Stimulated activated effector memory CD8-positive, alpha-beta T cell treated with anti-CD3 and anti-CD28 coated beads, Interleukin-12 subunit alpha, Interleukin-12 subunit beta, amount 100 ng/mL, for 72 hours (primary cell): ENCODE results near the gene SNAP47.

Source experiments
- ATAC-seq: fragments of 150-1000 bp; cut with Tn5 transposase; 2 replicates; pipeline ENCODE4 v1.10.0; 2021
- DNase-seq, 2 donors: peaks; one replicate each; pipeline ENCODE4 v3.0.0; 2021 to 2022; ENCODE audit warnings: low spot score in 2 of 2
- H3K27ac Mint-ChIP-seq: one replicate; pipeline ENCODE4 v1.8.0; 2022; ENCODE audit warnings: mild to moderate bottlenecking, mixed read lengths
- H3K36me3 Mint-ChIP-seq: one replicate; pipeline ENCODE4 v1.8.0; 2022; ENCODE audit warnings: mild to moderate bottlenecking, mixed read lengths
- H3K4me1 Mint-ChIP-seq: one replicate; pipeline ENCODE4 v1.8.0; 2022; ENCODE audit warnings: mixed read lengths
- H3K4me3 Mint-ChIP-seq: one replicate; pipeline ENCODE4 v1.8.0; 2022; ENCODE audit warnings: mild to moderate bottlenecking, mixed read lengths
- H3K9me3 Mint-ChIP-seq: one replicate; pipeline ENCODE4 v1.8.0; 2022; ENCODE audit warnings: mixed read lengths

The SNAP47 gene

DNA sequence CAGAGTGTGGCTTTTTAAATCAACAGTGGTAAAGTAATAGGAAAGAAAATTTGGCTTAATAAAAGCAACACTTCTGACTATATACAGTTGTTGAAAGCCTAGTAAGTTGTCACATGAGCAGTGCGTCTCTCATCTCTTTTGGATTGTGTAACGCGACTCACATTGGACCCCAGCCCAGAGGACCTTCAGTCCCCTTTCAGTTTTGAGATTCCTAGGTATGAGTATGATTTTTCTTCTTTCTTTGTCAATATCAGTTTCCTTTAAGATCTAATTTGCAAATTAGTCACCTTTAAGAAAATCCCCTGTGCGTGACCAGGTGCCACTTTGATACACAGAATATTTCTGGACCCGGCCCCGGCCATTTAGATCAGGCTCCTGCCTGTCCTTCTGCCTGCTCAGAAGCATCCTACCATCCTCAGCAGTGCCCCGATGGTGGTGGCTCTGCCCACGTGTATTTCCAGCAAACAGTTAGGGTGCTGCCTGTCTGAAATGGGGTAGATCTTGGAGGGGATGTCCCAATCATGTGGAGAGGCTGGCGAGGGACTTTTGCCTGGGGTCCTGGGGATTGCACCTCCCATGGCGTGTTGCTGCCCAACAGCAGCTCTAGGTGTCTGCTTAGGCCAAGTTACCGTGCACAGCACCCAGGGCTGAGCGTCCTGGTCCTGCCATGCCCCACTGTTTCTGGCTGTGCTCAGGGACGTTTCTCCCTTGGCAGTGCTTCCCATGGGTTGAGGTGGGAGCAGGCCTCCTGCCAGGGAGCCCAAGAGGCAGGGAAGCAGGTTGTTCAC lies 21.1 kb downstream of the SNAP47 start:
- DNase-seq = no peak
- Mint-ChIP-seq H3K9me3 (no peaks in the 10 kb centered on the region), H3K4me1 (peaks cover 35% of the 10 kb centered on the region), H3K4me3 (no peak overlapping the region), H3K27ac (peak overlapping the region; percentile 48), H3K36me3 (peaks cover 46% of the 10 kb centered on the region)
- peak; percentile 35 for ATAC-seq

- H3K36me3 Mint-ChIP-seq = peaks cover 46% of the 10 kb centered on the region
- ATAC-seq (no peak), DNase-seq (no peak)
- H3K27ac Mint-ChIP-seq = no peak overlapping the region
- no peak overlapping the region for H3K4me3 Mint-ChIP-seq
- peaks cover 49% of the 10 kb centered on the region for H3K4me1 Mint-ChIP-seq
- H3K9me3 Mint-ChIP-seq = no peaks in the 10 kb centered on the region
Measured at GRCh38 chr1:227757781-227758180, 22.5 kb downstream of the SNAP47 start.

DNA sequence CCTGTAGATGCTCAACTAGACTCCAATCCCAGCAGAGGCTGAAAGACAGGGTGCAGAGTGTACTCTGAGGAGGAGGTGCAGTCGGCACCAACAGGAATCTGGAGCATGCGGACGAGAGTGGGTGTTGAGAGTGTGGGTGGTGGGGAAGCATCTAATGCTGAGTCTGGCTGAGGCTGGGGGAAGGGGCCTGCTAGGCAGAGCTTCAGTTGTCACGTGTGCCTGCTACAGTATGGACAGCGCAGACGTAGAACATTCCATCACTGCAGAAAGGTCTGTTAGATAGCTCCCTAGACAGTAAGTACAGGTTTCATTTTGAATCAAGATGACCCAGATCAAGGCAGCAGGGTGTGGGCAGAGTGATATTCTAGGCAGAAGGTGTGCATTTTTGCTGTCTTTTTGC lies 23.1 kb downstream of the SNAP47 start:
- Mint-ChIP-seq H3K36me3 (peaks cover 51% of the 10 kb centered on the region), H3K9me3 (no peaks in the 10 kb centered on the region), H3K4me1 (peaks cover 55% of the 10 kb centered on the region), H3K4me3 (peak overlapping the region; percentile 9), H3K27ac (no peak overlapping the region)
- peak; percentile 67 for ATAC-seq
- DNase-seq = no peak

- Mint-ChIP-seq H3K27ac (no peak overlapping the region), H3K4me3 (no peak overlapping the region), H3K9me3 (no peaks in the 10 kb centered on the region), H3K4me1 (peaks cover 59% of the 10 kb centered on the region), H3K36me3 (peaks cover 52% of the 10 kb centered on the region)
- ATAC-seq (peak; percentile 27), DNase-seq (no peak)
Measured at GRCh38 chr1:227759341-227760300, 24.4 kb downstream of the SNAP47 start.

DNA sequence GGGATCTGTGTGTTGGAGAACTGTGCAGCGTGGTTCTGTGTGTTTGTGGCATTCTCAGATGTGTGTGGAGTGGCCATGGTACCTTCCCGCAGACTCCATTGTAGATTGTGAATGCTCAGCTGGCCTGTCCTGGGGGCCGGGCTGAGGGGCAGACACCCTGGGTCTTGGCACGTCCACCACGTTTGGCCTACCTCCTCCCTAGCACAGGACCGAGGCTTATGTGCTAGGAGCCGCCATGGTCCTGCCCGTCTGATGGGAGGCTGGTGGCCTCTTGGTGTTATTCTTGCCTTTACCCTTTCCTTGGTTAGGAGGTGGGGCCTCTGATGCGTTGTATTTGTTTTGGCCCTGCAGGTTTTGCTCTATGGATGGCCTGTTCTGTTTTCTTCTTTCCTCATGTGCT lies 25.1 kb downstream of the SNAP47 start:
- no peak overlapping the region for H3K4me3 Mint-ChIP-seq
- no peaks in the 10 kb centered on the region for H3K9me3 Mint-ChIP-seq
- H3K27ac Mint-ChIP-seq = no peak overlapping the region
- DNase-seq = no peak
- no peak for ATAC-seq
- peaks cover 48% of the 10 kb centered on the region for H3K36me3 Mint-ChIP-seq
- H3K4me1 Mint-ChIP-seq = peaks cover 65% of the 10 kb centered on the region

DNA sequence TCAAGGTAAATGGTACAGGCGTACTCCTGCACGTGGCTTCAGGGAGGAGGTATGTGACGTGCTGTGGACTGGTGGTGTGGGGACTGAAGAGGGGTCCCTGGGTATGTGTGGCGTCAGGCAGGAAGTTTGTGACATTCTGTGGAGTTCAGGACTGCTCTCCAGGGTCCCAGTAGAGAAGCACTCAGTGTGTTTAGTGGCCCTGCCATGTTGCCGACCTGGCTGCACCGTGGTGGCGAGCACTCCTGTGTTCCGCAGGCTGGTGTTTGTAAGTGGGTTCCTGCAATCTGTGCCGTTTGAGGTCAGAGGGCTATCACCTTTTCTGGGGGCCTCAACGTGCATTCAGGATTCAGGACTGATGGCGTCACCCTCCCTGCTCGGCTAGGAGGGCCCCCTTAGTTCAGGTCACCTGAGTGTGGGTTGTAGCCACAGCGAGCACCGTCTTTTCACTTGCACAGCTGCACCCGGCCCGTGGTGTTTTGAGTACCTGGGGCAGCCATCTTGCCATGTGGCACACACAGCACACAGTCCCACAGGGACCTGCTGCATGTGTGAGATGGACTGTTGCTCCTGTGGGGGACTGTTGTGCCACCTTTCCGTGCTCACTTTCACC lies 26.5 kb downstream of the SNAP47 start:
- H3K27ac Mint-ChIP-seq = peak overlapping the region; percentile 50
- peaks cover 78% of the 10 kb centered on the region for H3K4me1 Mint-ChIP-seq
- no peak for ATAC-seq
- H3K9me3 Mint-ChIP-seq = no peaks in the 10 kb centered on the region
- H3K4me3 Mint-ChIP-seq = peak overlapping the region; percentile 32
- peaks cover 54% of the 10 kb centered on the region for H3K36me3 Mint-ChIP-seq
- no peak for DNase-seq

DNA sequence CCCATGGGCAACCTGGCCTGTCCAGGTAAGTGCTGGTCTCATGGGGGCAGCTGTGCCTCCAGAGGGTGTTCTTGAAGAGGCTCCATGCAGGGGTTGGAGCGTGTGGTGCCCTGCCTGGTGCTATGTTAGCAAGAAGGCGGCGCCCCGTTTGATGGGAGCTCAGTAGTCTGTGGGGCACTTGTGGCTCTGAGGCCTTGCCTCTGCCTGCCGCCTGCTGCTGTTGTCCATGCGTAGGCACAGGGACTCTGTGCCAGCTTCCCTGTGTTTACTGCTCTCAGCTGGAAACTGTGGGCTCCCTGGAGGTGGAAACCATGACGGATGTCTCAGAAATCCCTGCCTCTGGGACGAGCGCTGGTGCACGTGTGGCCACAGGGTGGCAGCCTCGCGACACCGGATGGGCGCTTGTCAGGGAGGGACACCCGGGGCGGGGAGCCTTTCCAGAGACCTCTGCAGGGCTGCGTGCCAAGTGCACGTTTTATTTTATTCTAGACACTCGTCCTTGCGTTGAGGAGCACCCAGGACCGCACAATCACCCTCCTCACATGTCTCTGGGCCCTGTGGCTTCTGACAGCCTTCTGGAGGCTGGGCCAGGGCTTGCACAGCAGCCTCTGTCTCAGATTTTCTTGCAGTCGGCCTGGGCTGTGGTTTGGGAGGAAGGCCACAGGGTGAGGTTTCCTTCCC lies 27.1 kb downstream of the SNAP47 start:
- peaks cover 55% of the 10 kb centered on the region for H3K36me3 Mint-ChIP-seq
- peaks cover 85% of the 10 kb centered on the region for H3K4me1 Mint-ChIP-seq
- peak overlapping the region; percentile 50 for H3K27ac Mint-ChIP-seq
- no peaks in the 10 kb centered on the region for H3K9me3 Mint-ChIP-seq
- H3K4me3 Mint-ChIP-seq = peak overlapping the region; percentile 32
- ATAC-seq (peak; percentile 73), DNase-seq (peak; percentile 70 to 88)

DNA sequence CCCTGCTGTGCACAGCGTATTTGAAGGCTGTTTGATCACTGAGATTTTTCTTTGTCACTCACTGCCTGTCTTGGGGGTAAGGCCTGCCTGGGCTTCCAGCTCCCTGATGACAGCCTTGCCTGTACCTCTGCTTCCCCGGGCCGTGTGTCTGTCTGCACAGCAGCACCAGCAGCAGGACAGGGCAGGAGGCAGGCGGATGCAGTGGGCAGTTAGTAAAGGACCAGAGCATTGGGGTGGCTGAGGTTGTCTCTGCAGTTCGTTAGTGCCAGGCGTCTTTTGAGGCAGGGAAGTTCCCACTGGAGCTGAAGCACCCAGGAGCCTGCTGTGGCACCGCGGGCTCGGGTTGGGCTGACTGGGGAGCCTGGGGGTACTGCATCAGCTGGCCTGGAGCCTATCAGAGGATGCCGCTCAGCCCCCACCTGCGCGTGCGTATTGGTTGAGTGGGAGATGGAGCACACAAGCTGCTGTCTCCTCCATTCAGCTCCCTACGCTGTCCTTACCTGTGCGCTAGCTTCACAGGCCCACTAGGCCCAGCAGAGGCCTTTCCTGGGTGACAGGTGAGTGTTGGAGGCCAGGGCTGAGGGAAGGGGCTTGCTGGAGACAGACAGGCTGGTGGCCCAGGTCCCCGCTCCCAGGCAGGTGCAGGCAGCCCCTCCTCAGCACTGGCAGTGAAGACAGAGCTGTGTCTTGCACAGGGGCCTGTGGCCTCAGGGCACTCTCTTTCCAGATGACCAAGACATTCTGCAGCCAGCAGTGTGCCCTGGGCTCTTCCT lies 28.2 kb downstream of the SNAP47 start:
- Mint-ChIP-seq H3K9me3 (no peaks in the 10 kb centered on the region), H3K4me1 (peaks cover 89% of the 10 kb centered on the region), H3K4me3 (peak overlapping the region; percentile 32), H3K36me3 (peaks cover 62% of the 10 kb centered on the region), H3K27ac (peak overlapping the region; percentile 29)
- ATAC-seq = no peak
- DNase-seq = no peak

DNA sequence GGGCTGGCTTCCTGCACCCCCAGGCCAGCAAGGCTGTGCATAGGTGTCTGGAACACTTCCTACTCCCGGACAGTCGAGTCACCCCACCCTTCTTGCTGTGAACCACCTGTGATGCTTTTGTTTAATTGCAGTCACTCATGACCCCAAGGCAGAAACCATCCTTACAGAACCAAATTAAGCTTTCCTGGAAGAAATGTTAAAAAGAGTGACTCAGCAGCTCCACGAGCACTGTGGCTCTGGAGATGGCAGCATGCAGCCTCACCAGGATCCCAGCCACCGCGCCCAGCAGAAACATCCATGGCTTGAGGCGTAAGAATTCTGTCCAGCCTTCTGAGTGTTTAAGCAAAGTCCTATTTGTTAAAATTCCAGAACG lies 28.8 kb downstream of the SNAP47 start:
- Mint-ChIP-seq H3K4me3 (peak overlapping the region; percentile 6), H3K4me1 (peaks cover 90% of the 10 kb centered on the region), H3K9me3 (no peaks in the 10 kb centered on the region), H3K36me3 (peaks cover 62% of the 10 kb centered on the region), H3K27ac (peak overlapping the region; percentile 29)
- ATAC-seq (no peak), DNase-seq (no peak)

- Mint-ChIP-seq H3K4me3 (peak overlapping the region; percentile 63), H3K9me3 (no peaks in the 10 kb centered on the region), H3K36me3 (peaks cover 49% of the 10 kb centered on the region), H3K4me1 (peaks cover 81% of the 10 kb centered on the region), H3K27ac (peak overlapping the region; percentile 65)
- ATAC-seq (peak; percentile 27), DNase-seq (no peak)
Measured at GRCh38 chr1:227765261-227766014, 30.2 kb downstream of the SNAP47 start.

DNA sequence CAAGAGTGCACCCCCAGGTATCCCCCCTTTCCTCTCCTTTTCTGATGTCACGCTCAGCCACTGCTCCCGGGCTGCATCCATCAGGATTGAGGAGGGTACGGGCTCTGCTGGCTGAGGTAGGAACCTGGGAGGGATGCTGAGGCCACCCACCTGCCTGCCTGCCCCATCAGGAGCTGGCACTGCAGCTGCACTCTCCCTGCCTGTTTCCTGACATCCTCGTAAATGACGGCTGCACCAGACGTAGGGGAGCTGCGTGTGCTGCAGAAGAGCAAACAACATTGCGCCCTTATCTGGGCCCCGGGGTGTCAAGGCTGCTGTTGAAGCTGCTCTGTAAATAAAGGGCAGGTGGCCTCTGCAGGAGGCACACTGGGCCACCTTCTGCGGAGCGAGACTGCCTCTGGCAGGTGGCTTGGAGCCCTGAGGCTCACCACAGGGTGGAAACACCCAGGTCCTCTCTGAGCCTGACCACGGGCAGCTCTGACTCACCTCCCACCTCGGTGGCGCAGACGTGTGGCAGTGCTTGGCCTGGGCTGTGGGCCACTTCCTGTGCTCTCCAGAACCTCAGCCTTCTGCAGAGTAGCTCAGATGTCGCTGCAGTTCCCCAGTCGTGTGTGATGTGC lies 30.9 kb downstream of the SNAP47 start:
- DNase-seq = peak; percentile 68 to 89
- H3K36me3 Mint-ChIP-seq = peaks cover 42% of the 10 kb centered on the region
- H3K4me1 Mint-ChIP-seq = peaks cover 76% of the 10 kb centered on the region
- peak overlapping the region; percentile 65 for H3K27ac Mint-ChIP-seq
- H3K9me3 Mint-ChIP-seq = no peaks in the 10 kb centered on the region
- peak; percentile 94 for ATAC-seq
- H3K4me3 Mint-ChIP-seq = peak overlapping the region; percentile 63

DNA sequence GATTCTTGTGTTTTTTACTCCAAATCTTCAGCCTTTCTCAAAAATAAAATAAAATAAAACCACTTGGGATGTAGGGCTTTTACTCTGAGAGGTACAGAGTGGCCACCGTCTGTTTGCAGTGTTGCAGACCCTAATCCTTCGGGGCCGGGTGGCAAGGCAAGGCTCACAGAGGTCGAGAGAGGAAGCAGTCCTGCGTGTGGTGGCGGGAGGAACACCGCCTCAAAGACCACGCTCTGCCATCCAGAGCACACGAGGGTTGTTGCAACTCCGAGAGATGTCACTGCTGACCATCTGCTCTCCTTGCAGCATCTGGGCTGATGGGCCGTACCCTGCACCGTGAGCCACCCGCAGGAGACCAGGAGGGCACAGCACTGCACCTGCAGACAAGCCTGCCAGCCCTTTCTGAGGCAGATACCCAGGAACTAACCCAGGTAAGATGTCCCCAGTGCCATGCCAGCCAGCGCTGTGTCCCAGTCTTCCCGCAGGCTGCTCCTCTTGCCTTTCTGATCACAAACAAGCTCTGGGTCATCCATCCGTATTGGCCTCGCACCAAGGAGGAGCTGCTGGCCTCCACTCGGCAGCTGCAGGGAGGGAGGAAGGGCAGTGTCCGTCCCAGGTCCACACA lies 31.5 kb downstream of the SNAP47 start:
- ATAC-seq = no peak

More for the DNA sequence above, 31.5 kb downstream of the SNAP47 start:
- H3K36me3 Mint-ChIP-seq = peaks cover 37% of the 10 kb centered on the region
- H3K9me3 Mint-ChIP-seq = no peaks in the 10 kb centered on the region
- peak overlapping the region; percentile 65 for H3K27ac Mint-ChIP-seq
- peaks cover 69% of the 10 kb centered on the region for H3K4me1 Mint-ChIP-seq
- H3K4me3 Mint-ChIP-seq = peak overlapping the region; percentile 63
- peak in 1 of 2 donors; percentile 57 for DNase-seq
